HG02970 (cell line): ENCODE measurements around the gene IRF1.
"Not testable (repeated sequence)": the region's sequence is repeated elsewhere in the genome, so short reads cannot be mapped to it uniquely, and the experiment has no call there.

ENCODE experiments used
- ATAC-seq: cut with Tn5 transposase; IDR thresholded peaks from one replicate; pipeline ENCODE4 v1.9.1; 2021; ENCODE audit warnings: mild to moderate bottlenecking, moderate library complexity, moderate number of reproducible peaks; ENCODE audit not compliant: unreplicated experiment, low FRiP score

IRF1 gene

GRCh38 chr5:132445930-132446329 lies 44.6 kb downstream of the IRF1 start:
- ATAC-seq: no peak

GRCh38 chr5:132445640-132445923 lies 45.0 kb downstream of the IRF1 start:
- no peak for ATAC-seq

GRCh38 chr5:132444841-132445639 lies 45.5 kb downstream of the IRF1 start:
- no peak for ATAC-seq

GRCh38 chr5:132444061-132444460 lies 46.5 kb downstream of the IRF1 start:
- no peak for ATAC-seq

- no peak for ATAC-seq
Measured at GRCh38 chr5:132439521-132440089, 51.0 kb downstream of the IRF1 start.

- no peak for ATAC-seq
Measured at GRCh38 chr5:132438917-132439316, 51.7 kb downstream of the IRF1 start.

- ATAC-seq: not testable (repeated sequence)
Measured at GRCh38 chr5:132438267-132438645, 52.3 kb downstream of the IRF1 start.

- no peak for ATAC-seq
Measured at GRCh38 chr5:132437604-132438266, 52.8 kb downstream of the IRF1 start.

GRCh38 chr5:132436936-132437335 lies 53.6 kb downstream of the IRF1 start:
- ATAC-seq: no peak

- ATAC-seq: no peak
Measured at GRCh38 chr5:132435886-132436285, 54.7 kb downstream of the IRF1 start.

- no peak for ATAC-seq
Measured at GRCh38 chr5:132435447-132435846, 55.1 kb downstream of the IRF1 start.

GRCh38 chr5:132434416-132435286 lies 55.9 kb downstream of the IRF1 start:
- ATAC-seq: no peak

- ATAC-seq: no peak
Measured at GRCh38 chr5:132433141-132433540, 57.4 kb downstream of the IRF1 start.

GRCh38 chr5:132431632-132432031 lies 58.9 kb downstream of the IRF1 start:
- no peak for ATAC-seq
